K562 (cell line): ENCODE measurements around the gene CDC42BPB. TPM values are rescaled to one million over a fixed set of nuclear protein-coding genes. Genes with fewer than 3 reads are reported as not detected.

Experiments
- CAMTA2 ChIP-seq: fragments of 250-450 bp; sonication (Bioruptor Pico); conservative IDR thresholded peaks from 2 replicates; pipeline ENCODE4 v1.5.1; 2022
- CBX1 ChIP-seq: sonication (generic); IDR thresholded peaks from 2 replicates; pipeline ENCODE4 v1.6.1; 2016; ENCODE audit warnings: antibody characterized with exemption, low read depth, mild to moderate bottlenecking
- ELF2 ChIP-seq: fragments of 250-450 bp; sonication (Bioruptor Pico); IDR thresholded peaks from 2 replicates; pipeline ENCODE4 v1.5.0; 2021; ENCODE audit warnings: mild to moderate bottlenecking
- ERF ChIP-seq: fragments of 450-650 bp; formaldehyde crosslinking; IDR thresholded peaks from 2 replicates; pipeline ENCODE4 v1.4.0; 2020; ENCODE audit warnings: mild to moderate bottlenecking, mixed read lengths
- NR2F6 ChIP-seq: fragments of 450-650 bp; formaldehyde crosslinking; IDR thresholded peaks from 2 replicates; pipeline ENCODE4 v1.4.0; 2020; ENCODE audit warnings: mild to moderate bottlenecking
- SNIP1 ChIP-seq: fragments of 450-650 bp; IDR thresholded peaks from 2 replicates; pipeline ENCODE4 v1.7.1; 2017; ENCODE audit warnings: low read depth, mild to moderate bottlenecking
- ZNF583 ChIP-seq: fragments of 250-450 bp; sonication (Bioruptor Pico); IDR thresholded peaks from 2 replicates; pipeline ENCODE4 v1.4.0; 2020
- polyA plus RNA-seq, 8 experiments: library from polyadenylated mRNA; depleted of rRNA in 4 of 8; stranded (reverse) in 5 of 8; unstranded in 3 of 8; fragments of >200 nt; fragmentation: Nextera tagmentation in 2 of 8; fragmentation: Illumina TruSeq in 1 of 8; extraction: Ambion mirVana in 2 of 8; extraction: Trizol in 1 of 8; gene quantifications; 2 replicates each; pipeline versions ENCODE4 v1.2.1 to v1.2.3, GENCODE V29; 2011 to 2014; ENCODE audit warnings: inconsistent platforms in 1 of 8, missing spikeins in 1 of 8
- total RNA-seq, 7 experiments: library from RNA; depleted of rRNA in 6 of 7; stranded (reverse); fragments of >200 nt in 6 of 7; fragmentation: Illumina TruSeq in 2 of 7; extraction: Trizol in 2 of 7; gene quantifications; 2 replicates each; pipeline versions ENCODE4 v1.2.1 to v1.2.3, GENCODE V29; 2011 to 2021; ENCODE audit warnings: low replicate concordance in 1 of 7
- TF ChIP-seq, protein P1 (sequence below): sonication (generic); formaldehyde crosslinking; IDR thresholded peaks from 2 replicates; pipeline ENCODE4 v1.8.1; 2022; ENCODE audit warnings: missing genetic modification reagents
- TF ChIP-seq, protein P2 (sequence below): fragments of 450-650 bp; formaldehyde crosslinking; IDR thresholded peaks from 2 replicates; pipeline ENCODE4 v1.4.0; 2020; ENCODE audit warnings: mild to moderate bottlenecking
- TF ChIP-seq, protein P3 (sequence below): sonication (generic); formaldehyde crosslinking; IDR thresholded peaks from 2 replicates; pipeline ENCODE4 v1.9.0; 2022; ENCODE audit warnings: mild to moderate bottlenecking, missing genetic modification reagents

The CDC42BPB gene
- total and polyA plus RNA-seq, 9 of the 15 experiments (the other 6 are each of a cell fraction or from before 2014, with no cell fraction given): 0.07 to 24.3 (median 12.6) TPM

DNA sequence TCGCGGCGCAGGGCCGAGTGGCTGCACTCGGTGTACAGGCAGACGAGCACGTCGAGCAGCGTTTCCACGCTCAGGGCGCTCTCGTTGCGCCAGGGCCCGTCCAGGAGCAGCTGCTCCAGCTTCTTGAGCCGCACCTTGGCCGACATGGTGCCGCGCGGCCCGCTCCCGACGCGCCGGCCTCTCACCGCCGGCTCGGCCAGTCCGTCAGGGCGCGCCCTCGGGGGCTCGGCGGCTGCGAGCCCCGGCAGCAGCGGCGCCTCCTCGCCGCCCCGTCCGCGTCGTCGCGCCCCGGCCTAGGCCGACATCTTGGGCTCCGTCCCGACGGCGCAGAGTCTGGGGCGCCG, 349 bp downstream of the CDC42BPB start (continued):
- TF ChIP-seq, protein P1, sequence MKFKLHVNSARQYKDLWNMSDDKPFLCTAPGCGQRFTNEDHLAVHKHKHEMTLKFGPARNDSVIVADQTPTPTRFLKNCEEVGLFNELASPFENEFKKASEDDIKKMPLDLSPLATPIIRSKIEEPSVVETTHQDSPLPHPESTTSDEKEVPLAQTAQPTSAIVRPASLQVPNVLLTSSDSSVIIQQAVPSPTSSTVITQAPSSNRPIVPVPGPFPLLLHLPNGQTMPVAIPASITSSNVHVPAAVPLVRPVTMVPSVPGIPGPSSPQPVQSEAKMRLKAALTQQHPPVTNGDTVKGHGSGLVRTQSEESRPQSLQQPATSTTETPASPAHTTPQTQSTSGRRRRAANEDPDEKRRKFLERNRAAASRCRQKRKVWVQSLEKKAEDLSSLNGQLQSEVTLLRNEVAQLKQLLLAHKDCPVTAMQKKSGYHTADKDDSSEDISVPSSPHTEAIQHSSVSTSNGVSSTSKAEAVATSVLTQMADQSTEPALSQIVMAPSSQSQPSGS (CRISPR knock-in tag): no peak
- TF ChIP-seq, protein P2, sequence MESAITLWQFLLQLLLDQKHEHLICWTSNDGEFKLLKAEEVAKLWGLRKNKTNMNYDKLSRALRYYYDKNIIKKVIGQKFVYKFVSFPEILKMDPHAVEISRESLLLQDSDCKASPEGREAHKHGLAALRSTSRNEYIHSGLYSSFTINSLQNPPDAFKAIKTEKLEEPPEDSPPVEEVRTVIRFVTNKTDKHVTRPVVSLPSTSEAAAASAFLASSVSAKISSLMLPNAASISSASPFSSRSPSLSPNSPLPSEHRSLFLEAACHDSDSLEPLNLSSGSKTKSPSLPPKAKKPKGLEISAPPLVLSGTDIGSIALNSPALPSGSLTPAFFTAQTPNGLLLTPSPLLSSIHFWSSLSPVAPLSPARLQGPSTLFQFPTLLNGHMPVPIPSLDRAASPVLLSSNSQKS (CRISPR knock-in tag): no peak
- TF ChIP-seq ZNF583 (CRISPR knock-in tag) (no peak), SNIP1 (no peak), ELF2 (CRISPR knock-in tag) (no peak), CBX1 (no peak), CAMTA2 (CRISPR knock-in tag) (no peak), ERF (CRISPR knock-in tag) (no peak), NR2F6 (CRISPR knock-in tag) (no peak)
- TF ChIP-seq, protein P3, sequence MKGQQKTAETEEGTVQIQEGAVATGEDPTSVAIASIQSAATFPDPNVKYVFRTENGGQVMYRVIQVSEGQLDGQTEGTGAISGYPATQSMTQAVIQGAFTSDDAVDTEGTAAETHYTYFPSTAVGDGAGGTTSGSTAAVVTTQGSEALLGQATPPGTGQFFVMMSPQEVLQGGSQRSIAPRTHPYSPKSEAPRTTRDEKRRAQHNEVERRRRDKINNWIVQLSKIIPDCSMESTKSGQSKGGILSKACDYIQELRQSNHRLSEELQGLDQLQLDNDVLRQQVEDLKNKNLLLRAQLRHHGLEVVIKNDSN (CRISPR knock-in tag): no peak
